ENCODE results near the gene MAPRE2.

GRCh38 chr18:35163014-35163539 lies 121.9 kb downstream of the MAPRE2 start:
- no peak for TF ChIP-seq EP300 (IDR thresholded peaks at IDR 0.05)
- no peak for TF ChIP-seq CTCF (IDR thresholded peaks at IDR 0.05)
